BE2C (cell line): Measurements from ENCODE around the gene CRB2.

ENCODE experiments used
- DNase-seq: peaks from one replicate; pipeline ENCODE4 v3.0.0-alpha.2; 2020
- H3K27me3 ChIP-seq: fragments of 250-450 bp; sonication (Bioruptor Pico); 2 replicates; pipeline ENCODE4 v1.5.1; 2020; ENCODE audit warnings: mild to moderate bottlenecking
- H3K36me3 ChIP-seq: fragments of 250-450 bp; sonication (Bioruptor Pico); 2 replicates; pipeline ENCODE4 v1.5.1; 2020; ENCODE audit warnings: mild to moderate bottlenecking
- H3K4me1 ChIP-seq: fragments of 250-450 bp; sonication (Bioruptor Pico); 2 replicates; pipeline ENCODE4 v1.5.1; 2020
- H3K4me3 ChIP-seq: 2 replicates; pipeline ENCODE4 v1.5.1; 2011; ENCODE audit warnings: low read depth, low read length
- H3K9me3 ChIP-seq: fragments of 250-450 bp; sonication (Bioruptor Pico); 2 replicates; pipeline ENCODE4 v1.5.1; 2020
- TF ChIP-seq, protein P1 (sequence below): IDR thresholded peaks from 2 replicates; pipeline ENCODE4 v1.5.1; 2012; ENCODE audit warnings: mild to moderate bottlenecking, low read depth, low read length

The CRB2 gene

GRCh38 chr9:123414936-123415930, 59.2 kb downstream of the CRB2 start:
- no peaks in the 10 kb centered on the region for H3K4me1 ChIP-seq
- H3K27me3 ChIP-seq, result no peaks in the 10 kb centered on the region
- H3K9me3 ChIP-seq, result no peaks in the 10 kb centered on the region
- no peak for DNase-seq
- TF ChIP-seq, protein P1, sequence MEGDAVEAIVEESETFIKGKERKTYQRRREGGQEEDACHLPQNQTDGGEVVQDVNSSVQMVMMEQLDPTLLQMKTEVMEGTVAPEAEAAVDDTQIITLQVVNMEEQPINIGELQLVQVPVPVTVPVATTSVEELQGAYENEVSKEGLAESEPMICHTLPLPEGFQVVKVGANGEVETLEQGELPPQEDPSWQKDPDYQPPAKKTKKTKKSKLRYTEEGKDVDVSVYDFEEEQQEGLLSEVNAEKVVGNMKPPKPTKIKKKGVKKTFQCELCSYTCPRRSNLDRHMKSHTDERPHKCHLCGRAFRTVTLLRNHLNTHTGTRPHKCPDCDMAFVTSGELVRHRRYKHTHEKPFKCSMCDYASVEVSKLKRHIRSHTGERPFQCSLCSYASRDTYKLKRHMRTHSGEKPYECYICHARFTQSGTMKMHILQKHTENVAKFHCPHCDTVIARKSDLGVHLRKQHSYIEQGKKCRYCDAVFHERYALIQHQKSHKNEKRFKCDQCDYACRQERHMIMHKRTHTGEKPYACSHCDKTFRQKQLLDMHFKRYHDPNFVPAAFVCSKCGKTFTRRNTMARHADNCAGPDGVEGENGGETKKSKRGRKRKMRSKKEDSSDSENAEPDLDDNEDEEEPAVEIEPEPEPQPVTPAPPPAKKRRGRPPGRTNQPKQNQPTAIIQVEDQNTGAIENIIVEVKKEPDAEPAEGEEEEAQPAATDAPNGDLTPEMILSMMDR, result no peak
- no peaks in the 10 kb centered on the region for H3K36me3 ChIP-seq
- no peak overlapping the region for H3K4me3 ChIP-seq

GRCh38 chr9:123416176-123416575, 60.2 kb downstream of the CRB2 start:
- H3K4me3 ChIP-seq, result no peak overlapping the region
- no peak for DNase-seq
- TF ChIP-seq, protein P1, result no peak
- no peaks in the 10 kb centered on the region for H3K4me1 ChIP-seq
- no peaks in the 10 kb centered on the region for H3K36me3 ChIP-seq
- no peaks in the 10 kb centered on the region for H3K27me3 ChIP-seq
- no peaks in the 10 kb centered on the region for H3K9me3 ChIP-seq

- no peaks in the 10 kb centered on the region for H3K4me1 ChIP-seq
- H3K4me3 ChIP-seq, result no peak overlapping the region
- DNase-seq, result no peak
- H3K36me3 ChIP-seq, result no peaks in the 10 kb centered on the region
- TF ChIP-seq, protein P1, result no peak
- no peaks in the 10 kb centered on the region for H3K9me3 ChIP-seq
- H3K27me3 ChIP-seq, result no peaks in the 10 kb centered on the region
Measured at GRCh38 chr9:123417289-123418051, 61.5 kb downstream of the CRB2 start.

DNA sequence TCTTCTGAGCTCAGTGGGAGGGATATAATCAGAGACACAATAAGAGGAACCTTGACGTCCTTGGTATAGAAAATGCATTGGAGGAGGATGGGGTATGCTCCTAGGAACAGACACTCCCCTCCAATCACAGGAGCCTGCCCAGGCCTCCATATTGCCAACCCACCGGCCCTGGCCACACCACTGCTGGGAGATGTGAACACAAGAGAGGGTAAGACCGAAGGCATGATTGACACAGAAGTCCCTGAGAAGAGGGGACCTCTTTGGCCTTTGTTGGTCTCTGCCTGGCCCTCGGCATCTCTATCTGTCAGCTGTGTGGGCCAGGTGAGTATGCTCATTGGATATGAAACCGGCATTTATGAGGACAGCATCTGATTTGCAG, 62.0 kb downstream of the CRB2 start:
- TF ChIP-seq, protein P1, result no peak
- H3K4me3 ChIP-seq, result no peak overlapping the region
- H3K27me3 ChIP-seq, result no peaks in the 10 kb centered on the region
- DNase-seq, result no peak
- H3K9me3 ChIP-seq, result no peaks in the 10 kb centered on the region
- no peaks in the 10 kb centered on the region for H3K4me1 ChIP-seq
- no peaks in the 10 kb centered on the region for H3K36me3 ChIP-seq

- Histone ChIP-seq H3K4me3 (no peak overlapping the region), H3K27me3 (no peaks in the 10 kb centered on the region), H3K9me3 (no peaks in the 10 kb centered on the region), H3K36me3 (no peaks in the 10 kb centered on the region), H3K4me1 (no peaks in the 10 kb centered on the region)
- DNase-seq, result no peak
- TF ChIP-seq, protein P1, result no peak
Measured at GRCh38 chr9:123418506-123418905, 62.5 kb downstream of the CRB2 start.
